GM21529 (cell line): ENCODE measurements around the gene CALY.

Source experiments
- ATAC-seq: cut with Tn5 transposase; IDR thresholded peaks from one replicate; pipeline ENCODE4 v1.9.1; 2021; ENCODE audit not compliant: unreplicated experiment

CALY gene

DNA sequence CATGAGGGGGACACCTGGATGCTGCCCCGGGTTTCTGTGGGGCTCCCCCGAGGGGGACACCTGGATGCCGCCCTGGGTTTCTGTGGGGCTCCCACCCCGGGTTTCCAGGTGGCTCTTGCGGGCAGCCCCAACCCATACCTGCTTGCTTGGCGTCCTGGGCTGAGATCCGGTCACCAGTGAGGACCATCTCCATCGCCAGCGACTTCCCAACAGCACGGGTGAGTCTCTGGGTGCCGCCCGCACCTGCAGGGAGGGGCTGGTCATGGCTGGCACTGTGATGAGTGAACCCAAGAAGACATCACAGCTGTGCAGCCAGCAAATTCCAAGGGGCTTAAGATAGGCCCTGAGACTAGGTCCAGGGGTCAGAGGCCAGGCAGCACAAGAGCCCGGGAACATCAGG is 30.1 kb upstream of the CALY start:
- no peak for ATAC-seq

DNA sequence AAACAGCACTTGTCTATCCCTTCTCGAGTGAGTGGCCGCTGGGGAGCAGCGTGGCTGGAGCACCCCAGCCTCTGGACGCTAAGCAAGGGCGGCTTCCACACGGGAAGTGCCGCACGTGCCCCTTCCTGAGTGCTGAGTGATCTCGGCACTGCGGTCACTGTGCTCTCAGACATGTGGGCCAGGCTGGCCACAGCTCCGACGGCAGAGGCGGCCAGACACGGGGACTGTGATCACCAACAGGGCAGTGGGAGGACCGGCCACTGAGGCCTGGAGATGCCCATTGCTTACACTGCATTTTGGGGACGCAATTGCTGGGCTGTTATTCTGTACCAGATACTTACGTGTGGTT is 29.4 kb upstream of the CALY start:
- no peak for ATAC-seq

- no peak for ATAC-seq
Observed at GRCh38 chr10:133365461-133366129, 28.9 kb upstream of the CALY start.

DNA sequence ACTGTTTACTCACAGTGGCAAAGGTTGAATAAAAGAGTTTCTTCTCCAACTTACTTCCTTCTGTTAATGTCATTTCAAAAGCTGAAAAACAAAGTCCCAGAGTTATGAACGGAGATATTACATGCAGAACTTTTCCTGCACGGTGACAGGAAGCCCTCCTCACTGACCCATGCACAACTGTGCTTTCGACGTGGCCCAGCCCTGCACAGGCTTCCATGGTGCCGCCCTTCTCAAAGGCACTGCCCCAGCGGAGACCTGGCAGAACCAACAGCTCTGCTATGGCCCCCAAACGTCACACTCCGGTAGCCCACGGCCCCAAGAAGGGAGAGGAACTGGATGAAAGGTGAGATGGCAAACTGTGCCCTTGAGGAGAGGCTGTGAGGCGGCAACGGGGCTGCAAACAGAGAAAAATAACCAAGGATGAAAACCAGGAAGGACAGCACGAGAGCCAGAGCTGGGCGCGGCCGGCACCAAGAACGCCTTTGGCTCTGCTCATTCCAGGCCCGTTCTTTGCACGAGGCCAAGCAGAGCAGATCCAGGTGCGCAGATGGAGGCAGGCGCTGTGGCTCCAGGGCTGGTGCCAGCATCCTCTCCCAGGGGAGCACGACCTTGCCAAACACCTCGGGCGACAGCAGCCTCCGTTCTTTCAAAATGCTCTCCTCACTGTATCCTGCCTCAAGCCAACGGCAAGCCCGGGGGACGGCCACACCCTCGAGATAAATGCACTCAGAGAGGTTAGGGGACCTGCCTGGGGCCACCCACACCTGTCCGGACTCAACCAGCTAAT is 28.1 kb upstream of the CALY start:
- no peak for ATAC-seq

GRCh38 chr10:133362846-133363245 is 26.1 kb upstream of the CALY start:
- no peak for ATAC-seq

GRCh38 chr10:133361773-133362441 is 25.2 kb upstream of the CALY start:
- no peak for ATAC-seq

GRCh38 chr10:133361227-133361626 is 24.5 kb upstream of the CALY start:
- ATAC-seq = no peak

GRCh38 chr10:133359972-133360610 is 23.4 kb upstream of the CALY start:
- no peak for ATAC-seq

DNA sequence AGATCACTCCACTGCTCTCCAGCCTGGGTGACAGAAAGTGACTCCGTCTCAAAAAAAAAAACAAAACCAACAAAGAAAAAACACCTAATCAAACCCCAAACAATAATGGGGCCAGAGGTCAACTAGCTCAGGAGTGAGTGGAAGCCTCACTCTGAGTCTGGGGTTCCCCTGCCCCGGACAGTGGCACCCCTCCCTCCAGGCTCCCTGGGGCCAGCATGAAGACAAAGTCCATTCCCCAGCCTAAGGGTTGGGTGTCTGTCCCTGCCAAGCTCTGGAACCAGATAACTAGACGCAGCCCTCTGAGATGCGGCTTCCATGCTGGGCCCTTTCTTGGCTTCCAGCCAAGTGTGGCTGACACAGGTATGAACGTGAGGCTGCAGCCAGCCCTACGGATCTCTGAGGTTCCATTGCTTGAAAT is 22.9 kb upstream of the CALY start:
- no peak for ATAC-seq

DNA sequence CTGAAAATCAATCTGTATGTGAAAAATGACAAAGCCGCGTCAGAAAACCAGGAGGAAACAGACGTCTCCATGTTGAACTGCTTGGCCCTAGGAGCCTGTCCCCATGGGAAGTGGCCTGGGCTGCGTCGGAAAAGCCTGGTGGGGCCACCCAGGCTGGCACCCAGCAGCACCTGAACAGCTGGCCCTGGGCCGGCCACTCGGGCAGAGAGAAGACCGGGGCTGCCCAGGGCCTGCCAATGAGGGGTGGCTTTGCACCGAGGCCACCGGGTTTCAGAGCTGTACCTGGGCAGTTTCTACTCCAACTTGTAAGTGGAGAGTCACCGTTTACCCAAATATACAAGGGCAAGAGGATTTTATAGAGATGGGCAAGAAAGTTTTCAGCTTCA is 22.2 kb upstream of the CALY start:
- ATAC-seq = no peak

- ATAC-seq = no peak
Observed at GRCh38 chr10:133358162-133358924, 21.6 kb upstream of the CALY start.

DNA sequence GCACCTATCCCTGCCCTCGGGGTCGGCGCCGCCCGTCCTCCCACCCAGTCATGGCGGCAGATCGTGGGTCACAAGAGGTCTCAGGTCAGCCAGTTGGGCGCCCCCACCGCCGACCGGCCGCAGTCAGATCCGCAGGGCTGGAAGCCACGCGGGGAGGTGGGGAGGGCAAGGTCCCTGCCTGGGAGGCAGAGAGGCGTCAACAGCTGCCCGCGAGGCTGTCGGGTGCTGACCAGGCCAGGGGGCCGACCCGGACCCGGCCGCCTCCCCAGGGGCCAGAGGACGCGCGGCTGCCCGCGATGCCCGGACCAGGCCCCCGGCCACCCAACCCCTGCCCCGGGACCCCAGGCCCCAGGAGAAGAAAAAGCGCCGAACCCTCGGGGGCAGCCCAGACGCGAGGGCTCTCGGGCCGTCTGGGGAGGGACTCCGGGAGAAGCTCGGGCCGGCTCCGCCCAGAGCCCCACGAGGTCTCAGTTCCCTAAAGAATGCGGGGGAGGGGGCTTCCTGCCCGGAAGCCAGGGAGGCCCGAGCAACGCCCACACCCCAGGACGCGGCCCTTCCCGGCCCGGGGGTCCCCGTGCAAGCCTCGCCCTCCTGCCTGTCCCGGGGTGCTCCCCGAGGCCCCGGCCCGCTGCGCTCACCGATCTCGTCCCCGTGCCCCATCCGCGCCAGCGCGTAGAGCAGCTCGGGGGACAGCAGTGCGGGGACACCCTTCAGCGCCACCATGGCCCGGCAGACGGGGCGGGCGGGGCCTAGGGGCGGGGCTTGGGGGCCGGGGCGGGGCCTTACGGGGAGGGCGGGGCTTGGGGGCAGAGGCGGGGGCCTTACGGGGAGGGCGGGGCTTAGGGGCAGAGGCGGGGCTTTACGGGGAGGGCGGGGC is 20.8 kb upstream of the CALY start, which contains the start of gene FUOM:
FUOM (minus strand) TSS at position 735 of the 877 bp plus-strand sequence; CDS start at position 723, 12 bp downstream.
- ATAC-seq = peak; percentile 83

DNA sequence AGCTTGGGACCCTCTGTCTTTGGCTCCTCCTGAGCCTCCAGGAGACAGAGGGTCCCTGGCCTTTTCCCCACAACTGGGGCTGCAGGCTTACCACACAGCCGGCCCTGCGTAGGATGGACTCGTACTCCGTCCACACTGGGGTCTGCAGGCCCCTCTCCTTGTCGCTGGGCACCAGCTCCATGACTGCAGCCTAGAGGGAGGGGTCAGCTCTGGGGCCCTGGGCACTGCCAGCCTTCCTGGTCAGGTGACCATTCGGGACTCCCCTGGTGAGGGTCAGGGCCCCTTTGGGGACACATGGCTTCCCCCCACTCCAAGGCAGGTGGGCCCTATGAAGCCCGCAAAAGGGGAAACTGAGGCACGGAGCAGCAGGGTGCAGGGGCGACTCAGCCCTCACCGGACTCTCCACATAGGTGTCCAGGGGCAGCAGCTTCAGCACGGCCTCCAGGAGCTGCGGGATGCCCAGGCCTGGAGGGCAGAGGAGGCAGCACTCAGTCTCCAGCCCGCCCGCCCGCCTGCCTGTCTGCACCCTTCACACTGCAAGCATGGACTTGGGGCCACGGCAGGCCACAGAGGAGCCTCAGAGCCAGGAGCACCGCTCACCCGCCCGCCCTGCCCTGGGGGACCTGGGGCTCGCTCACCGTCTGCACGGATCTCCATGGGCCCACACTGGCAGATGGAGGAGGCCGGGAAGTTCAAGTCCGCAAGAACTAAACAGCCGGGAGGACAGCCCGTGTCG is 20.0 kb upstream of the CALY start:
- ATAC-seq = no peak

GRCh38 chr10:133355991-133356390 is 19.3 kb upstream of the CALY start:
- no peak for ATAC-seq

GRCh38 chr10:133355266-133355665 is 18.6 kb upstream of the CALY start:
- ATAC-seq = no peak

DNA sequence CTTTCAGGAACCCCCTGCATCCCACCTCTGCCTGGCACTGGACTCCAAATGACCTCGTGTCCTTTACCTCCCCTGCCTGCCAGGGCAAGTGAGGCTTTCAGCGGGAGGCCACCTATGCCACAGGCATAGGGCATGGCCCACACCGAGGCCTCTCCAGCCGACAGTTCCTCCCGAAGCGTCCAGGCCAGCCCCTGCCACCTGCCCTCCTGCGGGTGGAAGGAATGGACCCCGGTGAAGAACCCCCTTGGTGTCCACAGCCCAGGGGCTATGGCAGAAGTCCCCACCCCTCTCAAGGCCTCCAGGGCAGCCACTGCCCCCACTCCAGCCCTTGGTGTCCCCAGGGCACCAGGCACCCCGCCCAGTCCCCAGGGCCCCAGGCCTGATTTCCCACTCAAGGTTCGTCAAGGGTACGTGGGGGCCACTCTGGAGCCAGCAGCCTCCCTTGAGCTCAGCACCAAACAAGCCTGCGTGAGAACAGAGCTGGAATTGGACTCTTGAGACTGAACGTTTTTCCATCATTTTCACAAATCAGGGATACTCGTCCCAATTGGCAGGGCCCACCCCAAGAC is 18.1 kb upstream of the CALY start:
- ATAC-seq = no peak

DNA sequence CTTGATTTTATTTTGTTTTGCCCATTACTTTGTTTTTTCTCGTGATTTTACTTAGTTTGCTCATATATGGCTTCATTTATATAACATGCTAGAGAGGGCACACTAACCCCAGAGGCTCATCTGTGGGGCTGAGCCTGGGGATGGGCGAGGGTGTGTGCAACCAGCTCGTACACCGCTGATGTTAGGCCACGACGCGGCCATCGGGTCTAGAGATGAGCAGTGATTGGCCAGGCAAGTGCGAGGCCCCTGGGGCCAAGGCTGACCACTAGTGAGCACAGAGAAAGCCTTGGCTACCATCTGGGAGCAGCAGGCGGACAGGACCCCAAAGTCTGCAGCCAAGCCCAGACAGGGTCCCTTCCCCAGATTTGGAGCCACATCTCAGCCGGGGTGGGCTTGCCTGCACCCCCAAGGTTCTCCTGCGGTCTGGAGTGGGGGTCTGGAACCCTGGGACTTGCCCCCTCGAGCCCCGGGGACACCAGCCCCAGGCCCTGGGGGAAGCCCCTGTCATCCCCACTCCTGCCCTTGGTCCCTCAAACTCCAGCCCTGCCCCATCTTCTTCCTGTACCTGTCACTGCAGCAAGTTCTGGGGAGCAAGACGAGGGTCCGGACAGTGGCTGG is 17.4 kb upstream of the CALY start:
- ATAC-seq = no peak

GRCh38 chr10:133353202-133353959 is 16.7 kb upstream of the CALY start:
- ATAC-seq = no peak
